GM12878 (cell line): ENCODE results near the gene THADA. TPM values are rescaled to one million over a fixed set of nuclear protein-coding genes. Genes with fewer than 3 reads are reported as not detected.

Source experiments
- ATAC-seq: fragments of 200-7000 bp; cut with Tn5 transposase; 3 replicates; pipeline ENCODE4 v1.9.1; 2020; ENCODE audit warnings: mild to moderate bottlenecking, moderate library complexity
- BruUV-seq: library from RNA; stranded (reverse); fragments of 400-500 nt; replicated peaks from 2 replicates; lab custom pipeline; 2021; lab: Mats Ljungman, UMichigan
- CTCF ChIA-PET: fragments of 300-600 bp; sonication (Branson Sonifier 250); formaldehyde crosslinking; extraction: SDS; loops from one replicate; lab custom pipeline; 2021; ENCODE audit warnings: inconsistent platforms; lab: Yijun Ruan, JAX
- POLR2A ChIA-PET: fragments of 350-600 bp; formaldehyde crosslinking; extraction: SDS; loops from one replicate; lab custom pipeline; 2021; ENCODE audit warnings: inconsistent platforms; lab: Charles Lee
- RAD21 ChIA-PET: fragments of 300-600 bp; sonication (Branson Sonifier 250); formaldehyde crosslinking; loops from one replicate; lab custom pipeline; 2023; ENCODE audit warnings: antibody characterized with exemption; ENCODE audit not compliant: unreplicated experiment; lab: Charles Lee
- SMC1A ChIA-PET: fragments of 300-600 bp; sonication (Branson Sonifier 250); formaldehyde crosslinking; loops from one replicate; lab custom pipeline; 2023; ENCODE audit not compliant: unreplicated experiment, uncharacterized antibody; lab: Charles Lee
- DNase-seq: peaks from one replicate; pipeline ENCODE4 v3.0.0-alpha.2; 2011; ENCODE audit warnings: low read depth, low spot score
- FAIRE-seq: peaks from 3 replicates; lab custom pipeline; 2011; peaks lifted over from hg19 to GRCh38; lab: Jason Lieb, UNC
- H2AFZ ChIP-seq: 2 replicates; pipeline ENCODE4 v1.6.0; 2011; ENCODE audit warnings: low read depth, low read length, control low read depth; ENCODE audit not compliant: control insufficient read depth
- H3K27ac ChIP-seq: 2 replicates; pipeline ENCODE4 v1.5.1; 2011; ENCODE audit warnings: control low read depth; ENCODE audit not compliant: control insufficient read depth, insufficient read depth
- H3K27me3 ChIP-seq, 2 experiments: replicated peaks in 1 of 2; 2 replicates each; pipeline versions ENCODE4 v1.6.0 to v1.6.1; 2011; ENCODE audit warnings: low read length in 1 of 2; ENCODE audit not compliant: control insufficient read depth in 2 of 2, insufficient read depth in 2 of 2
- H3K36me3 ChIP-seq, 2 experiments: 2 replicates each; pipeline ENCODE4 v1.5.1; 2011; ENCODE audit warnings: low read length in 1 of 2; ENCODE audit not compliant: control insufficient read depth in 2 of 2, insufficient read depth in 2 of 2
- H3K4me1 ChIP-seq: 2 replicates; pipeline ENCODE4 v1.6.1; 2011; ENCODE audit warnings: mild to moderate bottlenecking, low read length, moderate library complexity, mixed read lengths; ENCODE audit not compliant: control insufficient read depth, insufficient read depth
- H3K4me2 ChIP-seq: 2 replicates; pipeline ENCODE4 v1.6.0; 2011; ENCODE audit warnings: control low read depth; ENCODE audit not compliant: control insufficient read depth, insufficient read depth
- H3K4me3 ChIP-seq: fragments of 200-600 bp; sonication (generic); 2 replicates; pipeline ENCODE4 v1.5.1; 2016
- H3K79me2 ChIP-seq: 2 replicates; pipeline ENCODE4 v1.6.0; 2011; ENCODE audit warnings: low read length; ENCODE audit not compliant: control insufficient read depth, insufficient read depth
- H3K9ac ChIP-seq: 2 replicates; pipeline ENCODE4 v1.8.0; 2011; ENCODE audit warnings: low read length, control low read depth, mixed read lengths; ENCODE audit not compliant: control insufficient read depth, insufficient read depth
- H3K9me3 ChIP-seq: replicated peaks from 3 replicates; pipeline ENCODE4 v1.5.1; 2011; ENCODE audit warnings: mild to moderate bottlenecking, low read length; ENCODE audit not compliant: control insufficient read depth, insufficient read depth
- H4K20me1 ChIP-seq: 2 replicates; pipeline ENCODE4 v1.6.0; 2011; ENCODE audit not compliant: control insufficient read depth, insufficient read depth
- ATF7 ChIP-seq: fragments of 450-650 bp; IDR thresholded peaks from 2 replicates; pipeline ENCODE4 v1.6.1; 2016; ENCODE audit warnings: low read depth, mild to moderate bottlenecking
- CHD1 ChIP-seq: IDR thresholded peaks from 2 replicates; pipeline ENCODE4 v1.6.1; 2012; ENCODE audit warnings: low read depth, low read length, improper control_type of control experiment
- CREM ChIP-seq: IDR thresholded peaks from 2 replicates; pipeline ENCODE4 v1.6.1; 2014; ENCODE audit warnings: antibody characterized with exemption, low read depth
- FOS ChIP-seq: IDR thresholded peaks from 3 replicates; pipeline ENCODE4 v1.6.1; 2011; ENCODE audit warnings: borderline replicate concordance; ENCODE audit not compliant: insufficient read length; ENCODE audit errors: extremely low read depth
- FOXK2 ChIP-seq: fragments of 450-650 bp; IDR thresholded peaks from 2 replicates; pipeline ENCODE4 v1.6.1; 2017; ENCODE audit warnings: mild to moderate bottlenecking, moderate library complexity
- KDM1A ChIP-seq: fragments of 200-600 bp; sonication (generic); IDR thresholded peaks from 2 replicates; pipeline ENCODE4 v1.6.1; 2016; ENCODE audit warnings: borderline replicate concordance
- NFXL1 ChIP-seq: fragments of 450-650 bp; IDR thresholded peaks from 2 replicates; pipeline ENCODE4 v1.6.1; 2017; ENCODE audit warnings: antibody characterized with exemption, mild to moderate bottlenecking, borderline replicate concordance
- NFYB ChIP-seq: IDR thresholded peaks from 2 replicates; pipeline ENCODE4 v1.6.1; 2011; ENCODE audit warnings: low read depth, mild to moderate bottlenecking, low read length, improper control_type of control experiment, moderate library complexity; ENCODE audit not compliant: insufficient read depth
- POLR2A ChIP-seq: IDR thresholded peaks from 2 replicates; pipeline ENCODE4 v1.6.1; 2011; ENCODE audit warnings: low read depth, mild to moderate bottlenecking, low read length
- RAD21 ChIP-seq: IDR thresholded peaks from 2 replicates; pipeline ENCODE4 v1.6.1; 2011; ENCODE audit warnings: mild to moderate bottlenecking, low read depth, low read length, moderate library complexity; ENCODE audit not compliant: insufficient read depth
- RAD51 ChIP-seq: fragments of 450-650 bp; IDR thresholded peaks from 2 replicates; pipeline ENCODE4 v1.6.1; 2016; ENCODE audit warnings: moderate library complexity, mild to moderate bottlenecking, inconsistent platforms
- RBBP5 ChIP-seq: fragments of 200-600 bp; sonication (generic); conservative IDR thresholded peaks from 2 replicates; pipeline ENCODE4 v1.6.1; 2016
- SPI1 ChIP-seq: IDR thresholded peaks from 2 replicates; pipeline ENCODE4 v1.6.1; 2011; ENCODE audit warnings: low read depth, mild to moderate bottlenecking, low read length, moderate library complexity, borderline replicate concordance; ENCODE audit not compliant: insufficient read depth
- SREBF2 ChIP-seq: IDR thresholded peaks from 2 replicates; pipeline ENCODE4 v1.6.1; 2012; ENCODE audit warnings: mild to moderate bottlenecking, low read length
- TCF3 ChIP-seq: IDR thresholded peaks from 2 replicates; pipeline ENCODE4 v1.6.1; 2012; ENCODE audit warnings: low read depth, mild to moderate bottlenecking, low read length, borderline replicate concordance; ENCODE audit not compliant: insufficient read depth
- YY1 ChIP-seq: IDR thresholded peaks from 2 replicates; pipeline ENCODE4 v1.6.1; 2011; ENCODE audit warnings: low read depth, mild to moderate bottlenecking, low read length
- ZNF687 ChIP-seq: fragments of 450-650 bp; IDR thresholded peaks from 2 replicates; pipeline ENCODE4 v1.6.1; 2017; ENCODE audit warnings: mild to moderate bottlenecking, moderate library complexity
- WGBS: methylation state at CpG from one replicate; pipeline ENCODE4 v1.1.6; 2016; ENCODE audit warnings: low lambda C conversion rate; ENCODE audit not compliant: insufficient replicate concordance, insufficient coverage; ENCODE audit errors: missing lambda C conversion rate; 5-methylcytosine and 5-hydroxymethylcytosine counted together
- in situ Hi-C: fragments of 300-500 bp; cut with MboI; formaldehyde crosslinking; loops from 9 replicates; pipeline ENCODE4 v1.14.3; 2018; ENCODE audit warnings: mixed read lengths
- intact Hi-C: fragments of 100-400 bp; cut with micrococcal nuclease; formaldehyde crosslinking; loops from one replicate; pipeline ENCODE4 v1.14.2; 2022; ENCODE audit not compliant: unreplicated experiment
- polyA plus RNA-seq, 11 experiments: library from polyadenylated mRNA; depleted of rRNA in 4 of 11; unstranded in 6 of 11; stranded (reverse) in 5 of 11; fragments of >200 nt; fragmentation: Nextera tagmentation in 4 of 11; fragmentation: Illumina TruSeq in 1 of 11; extraction: Ambion mirVana in 4 of 11; extraction: Trizol in 1 of 11; gene quantifications; 1 replicate in 1 of 11; 2 replicates in 10 of 11; pipeline versions ENCODE4 v1.2.1 to v1.2.3, GENCODE V29; 2011 to 2016; ENCODE audit warnings: inconsistent platforms in 2 of 11, missing spikeins in 2 of 11, low read depth in 1 of 11
- total RNA-seq, 4 experiments: library from RNA; depleted of rRNA in 3 of 4; stranded (reverse); fragments of >200 nt in 3 of 4; fragmentation: Illumina TruSeq in 1 of 4; extraction: Trizol in 1 of 4; gene quantifications; 2 replicates each; pipeline versions ENCODE4 v1.2.1 to v1.2.3, GENCODE V29; 2013 to 2021
- TF ChIP-seq, protein P1 (sequence below): IDR thresholded peaks from 2 replicates; pipeline ENCODE4 v1.6.1; 2011; ENCODE audit warnings: mild to moderate bottlenecking, low read depth, low read length, moderate library complexity; ENCODE audit not compliant: insufficient replicate concordance

Gene THADA
- total and polyA plus RNA-seq, 10 of the 15 experiments (the other 5 are each of a cell fraction or from before 2014, with no cell fraction given) = 14.6 to 33.2 (median 23.2) TPM

- POLR2A ChIA-PET = interaction anchor here (1.5 kb wide), 1 partner anchor 9 kb away, joined by 4 read pairs; no protein-coding TSS in a partner anchor
- DNase-seq = no peak
- no peak overlapping the region for H3K9ac ChIP-seq
- no peaks in the 10 kb centered on the region for H3K36me3 ChIP-seq
- H3K4me3 ChIP-seq = no peak overlapping the region
- no peaks in the 10 kb centered on the region for H3K27me3 ChIP-seq
- H4K20me1 ChIP-seq = no peaks in the 10 kb centered on the region
- WGBS = 96% methylated on average over 2 of the region's 2 CpGs
- H2AFZ ChIP-seq = no peak overlapping the region
- SMC1A ChIA-PET = interaction anchor here (1.0 to 13.9 kb wide), 3 partner anchors 8 to 12 kb away, joined by 3 to 378 read pairs (median 5); no protein-coding TSS in a partner anchor
- H3K79me2 ChIP-seq = no peaks in the 10 kb centered on the region
- H3K4me1 ChIP-seq = peaks cover 19% of the 10 kb centered on the region
- FAIRE-seq = no peak
- BruUV-seq = no TSS peak
- H3K27ac ChIP-seq = no peak overlapping the region
- intact Hi-C loops (no loop called here), in situ Hi-C loops (no loop called here)
- RAD21 ChIA-PET = interaction anchor here (1.0 kb wide), 1 partner anchor 10 kb away, joined by 3 read pairs; no protein-coding TSS in a partner anchor
- TF ChIP-seq NFYB (no peak), SREBF2 (no peak), NFXL1 (no peak), ATF7 (no peak), FOS (no peak), FOXK2 (no peak), RAD21 (no peak), CHD1 (no peak), POLR2A (no peak), RAD51 (no peak), TCF3 (no peak), KDM1A (no peak), RBBP5 (no peak), YY1 (no peak), ZNF687 (no peak), CREM (no peak), SPI1 (no peak)
- TF ChIP-seq, protein P1, sequence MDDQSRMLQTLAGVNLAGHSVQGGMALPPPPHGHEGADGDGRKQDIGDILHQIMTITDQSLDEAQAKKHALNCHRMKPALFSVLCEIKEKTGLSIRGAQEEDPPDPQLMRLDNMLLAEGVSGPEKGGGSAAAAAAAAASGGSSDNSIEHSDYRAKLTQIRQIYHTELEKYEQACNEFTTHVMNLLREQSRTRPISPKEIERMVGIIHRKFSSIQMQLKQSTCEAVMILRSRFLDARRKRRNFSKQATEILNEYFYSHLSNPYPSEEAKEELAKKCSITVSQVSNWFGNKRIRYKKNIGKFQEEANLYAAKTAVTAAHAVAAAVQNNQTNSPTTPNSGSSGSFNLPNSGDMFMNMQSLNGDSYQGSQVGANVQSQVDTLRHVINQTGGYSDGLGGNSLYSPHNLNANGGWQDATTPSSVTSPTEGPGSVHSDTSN = no peak
- CTCF ChIA-PET = interaction anchor here (1.0 to 1.6 kb wide), 2 partner anchors 7 to 70 kb away, joined by 3 to 4 read pairs; no protein-coding TSS in a partner anchor
- no peak for ATAC-seq
- H3K9me3 ChIP-seq = no peaks in the 10 kb centered on the region
- no peak overlapping the region for H3K4me2 ChIP-seq
Observed at GRCh38 chr2:43414033-43414432, 181.8 kb downstream of the THADA start.
